Ecto neural progenitor cell (in vitro differentiated cells): ENCODE data around the gene VTI1A.

Source experiments
- DNase-seq: peaks from one replicate; pipeline ENCODE4 v3.0.0-alpha.2; 2018; ENCODE audit warnings: low spot score

The VTI1A gene

DNA sequence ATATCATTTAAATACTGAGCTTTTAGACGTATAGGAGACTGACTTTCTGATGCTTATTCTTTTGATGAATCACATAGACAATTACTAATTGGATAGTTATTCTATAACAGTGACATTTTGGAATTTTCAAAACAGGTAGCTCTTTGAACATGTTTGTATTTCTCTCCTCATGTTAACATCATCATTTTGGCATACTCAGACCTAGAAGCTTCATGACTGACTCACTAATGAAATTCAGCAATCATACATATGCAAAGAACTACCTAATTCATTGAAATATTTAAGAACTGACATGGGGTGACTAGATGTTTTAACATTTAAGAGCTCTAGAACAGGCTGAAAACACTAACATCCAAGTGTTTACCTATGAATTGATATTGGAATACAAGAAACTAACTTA is 192.3 kb downstream of the VTI1A start:
- DNase-seq, result no peak

DNA sequence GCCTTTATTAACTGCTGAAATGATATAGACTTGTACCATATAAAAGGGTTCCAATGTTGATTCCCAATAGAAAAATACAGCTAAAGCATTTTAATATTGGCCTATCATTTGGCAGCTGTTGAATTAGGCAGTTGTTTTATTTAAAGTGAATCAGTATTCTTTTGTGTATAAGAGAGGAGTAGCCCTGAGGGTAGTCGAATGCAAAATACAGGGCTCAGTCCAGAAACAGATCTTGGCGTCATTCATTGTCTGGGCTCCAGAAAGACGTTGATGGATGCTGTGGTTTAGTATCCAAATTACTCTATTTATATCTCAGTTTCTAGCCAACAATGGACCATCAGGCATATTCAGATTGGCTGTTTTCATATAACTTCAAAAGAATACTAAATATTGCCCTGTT is 193.6 kb downstream of the VTI1A start:
- no peak for DNase-seq

DNA sequence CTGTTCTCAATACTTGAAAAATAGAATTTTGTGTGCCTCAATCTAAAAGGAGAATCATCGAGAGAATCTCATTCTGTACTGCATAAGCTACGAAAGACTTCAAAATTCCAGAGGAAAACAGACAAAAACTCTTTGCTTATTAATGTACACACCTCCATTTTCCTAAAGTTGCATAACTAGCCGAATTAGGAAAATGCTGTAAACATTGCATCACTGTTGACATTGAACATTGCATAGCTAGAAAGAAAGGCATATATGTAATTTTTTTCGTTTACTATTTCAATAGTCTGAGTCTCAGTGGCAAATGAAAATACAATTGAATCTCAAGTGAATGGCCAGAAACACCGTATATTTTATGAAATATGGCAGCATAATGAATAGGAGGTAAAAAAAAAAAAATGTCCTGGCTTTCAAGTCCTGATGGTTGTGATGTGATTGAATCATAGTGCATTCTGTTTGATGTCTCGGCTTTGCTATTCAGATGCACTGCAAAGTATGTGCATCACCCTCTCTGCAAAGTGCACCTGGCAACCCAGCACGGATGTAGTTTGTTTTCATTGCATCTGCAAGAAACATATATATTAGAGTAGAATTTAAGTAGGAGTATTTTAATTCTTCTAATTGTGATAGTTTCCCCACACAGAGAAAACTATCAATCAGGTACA is 196.7 kb downstream of the VTI1A start:
- DNase-seq, result no peak

DNA sequence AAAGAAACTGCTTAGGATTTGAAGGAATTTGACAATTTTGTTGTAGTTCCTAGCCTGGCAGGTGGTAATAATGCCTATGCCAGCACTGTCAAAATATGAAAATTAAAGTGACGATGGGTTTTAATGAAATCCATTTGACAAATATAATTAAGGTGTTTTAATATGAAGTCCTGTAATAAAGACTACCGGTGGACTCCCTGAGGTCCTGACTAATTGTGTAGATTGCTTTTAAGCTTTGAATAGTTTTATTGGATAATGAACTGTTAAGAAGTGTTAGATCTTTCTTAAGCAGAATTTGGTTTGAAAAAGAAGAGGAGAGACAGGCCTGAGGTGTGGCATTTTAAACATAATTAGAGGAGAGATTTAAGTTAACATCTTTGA is 197.2 kb downstream of the VTI1A start:
- DNase-seq, result no peak

DNA sequence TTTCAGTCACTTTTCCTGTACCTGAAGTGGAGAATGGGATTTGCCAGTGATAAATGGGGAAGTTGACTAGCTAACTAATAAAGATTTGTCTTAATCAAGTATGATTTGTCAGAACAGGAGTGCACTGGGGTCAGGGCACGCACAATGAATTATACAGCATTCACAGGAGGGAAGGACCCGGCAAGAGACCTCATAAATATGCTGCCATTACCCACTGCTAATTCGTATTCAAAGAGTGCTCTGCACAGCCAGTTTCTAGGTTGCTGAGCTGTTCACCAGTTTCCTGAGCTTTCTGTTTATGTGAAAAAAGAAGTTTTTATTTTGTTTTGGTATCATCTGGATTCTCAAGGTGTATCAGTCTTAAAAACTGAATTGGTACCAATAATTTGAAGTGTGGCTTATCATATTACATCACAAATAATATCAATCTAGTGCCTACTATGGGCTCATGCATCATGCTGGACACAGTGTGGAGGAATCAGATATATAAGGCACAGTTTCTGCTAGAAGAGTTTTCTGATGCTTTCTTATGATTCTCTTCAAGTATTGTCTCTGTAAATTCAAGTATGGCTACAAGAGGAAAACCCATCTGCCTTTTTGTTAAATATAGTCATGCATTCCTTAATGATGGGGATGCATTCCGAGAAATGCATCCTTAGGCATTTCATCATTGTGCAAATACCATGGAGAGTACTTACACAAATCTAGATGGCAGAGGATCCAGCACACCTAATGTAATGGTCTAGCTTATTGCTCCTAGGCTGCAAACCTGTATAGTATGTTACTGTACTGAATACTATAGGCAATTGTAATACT is 202.2 kb downstream of the VTI1A start:
- no peak for DNase-seq

DNA sequence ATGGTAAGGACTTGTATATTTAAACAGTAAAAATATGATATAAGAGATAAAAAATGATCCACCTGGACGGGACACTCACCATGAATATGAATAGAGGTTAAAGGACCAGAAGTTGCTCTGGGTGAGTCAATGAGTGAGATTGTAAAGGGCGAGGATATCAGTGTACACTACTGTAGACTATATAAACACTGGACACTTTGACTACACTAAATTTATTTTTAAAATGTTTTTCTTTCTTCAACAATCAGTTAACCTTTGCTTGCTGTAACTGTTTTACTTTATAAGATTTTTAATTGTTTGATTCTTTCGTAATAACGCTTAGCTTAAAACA is 202.8 kb downstream of the VTI1A start:
- no peak for DNase-seq

DNA sequence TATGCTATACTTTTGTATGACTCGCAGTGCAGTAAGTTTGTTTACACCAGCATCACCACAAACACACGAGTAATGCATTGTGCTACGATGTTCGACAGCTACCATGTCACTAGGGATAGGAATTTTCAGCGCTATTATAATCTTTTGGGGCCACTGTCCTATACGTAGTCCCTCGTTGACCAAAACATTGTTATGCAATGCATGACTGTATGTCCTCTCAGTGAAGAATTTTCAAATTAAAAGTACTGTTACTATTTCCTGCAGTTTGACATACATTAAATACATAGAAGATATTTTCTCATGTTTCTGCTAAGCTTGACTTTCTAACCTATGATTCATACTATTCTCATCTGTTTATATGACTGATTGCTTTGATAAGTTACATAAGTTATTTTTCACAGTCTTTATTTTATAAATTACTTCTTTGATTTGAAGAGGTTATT is 203.6 kb downstream of the VTI1A start:
- no peak for DNase-seq

DNA sequence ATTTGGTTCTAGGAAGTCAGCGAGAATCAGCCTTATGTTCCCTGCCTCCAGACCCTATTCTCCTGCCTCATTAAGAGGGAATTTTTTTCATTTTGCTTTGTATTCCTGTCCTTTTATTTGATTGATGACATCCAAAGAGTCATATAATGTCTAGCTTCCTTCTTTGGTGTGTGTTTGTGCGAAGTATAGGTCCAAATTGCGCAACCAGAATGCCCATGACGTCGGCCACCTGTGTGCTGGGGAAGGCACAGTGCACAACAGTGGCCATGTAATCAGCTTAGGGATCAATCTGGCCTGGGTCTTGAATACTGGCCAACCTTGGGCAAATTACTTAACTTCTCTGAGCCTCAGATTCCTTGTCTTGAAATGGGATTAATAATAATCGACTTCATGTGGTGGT is 206.2 kb downstream of the VTI1A start:
- no peak for DNase-seq

DNA sequence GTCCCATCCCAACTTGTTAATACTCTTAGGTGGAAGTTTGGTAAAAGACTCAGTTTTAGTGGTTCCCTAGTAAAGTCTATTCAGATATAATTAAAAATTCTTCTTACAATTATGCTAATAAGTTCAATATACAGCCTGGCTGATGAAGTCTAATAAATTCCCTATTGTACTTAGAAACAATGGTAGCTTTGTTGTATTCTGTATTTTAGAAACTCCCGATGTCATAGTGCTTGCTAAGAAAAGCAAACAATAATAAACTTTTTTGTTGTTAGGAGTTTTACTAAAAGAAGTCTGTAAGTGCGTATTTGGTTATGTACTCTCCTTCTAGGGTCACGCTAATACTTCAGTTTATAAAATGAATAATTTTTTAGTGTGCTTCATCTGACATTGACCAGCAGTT is 206.8 kb downstream of the VTI1A start:
- no peak for DNase-seq

DNA sequence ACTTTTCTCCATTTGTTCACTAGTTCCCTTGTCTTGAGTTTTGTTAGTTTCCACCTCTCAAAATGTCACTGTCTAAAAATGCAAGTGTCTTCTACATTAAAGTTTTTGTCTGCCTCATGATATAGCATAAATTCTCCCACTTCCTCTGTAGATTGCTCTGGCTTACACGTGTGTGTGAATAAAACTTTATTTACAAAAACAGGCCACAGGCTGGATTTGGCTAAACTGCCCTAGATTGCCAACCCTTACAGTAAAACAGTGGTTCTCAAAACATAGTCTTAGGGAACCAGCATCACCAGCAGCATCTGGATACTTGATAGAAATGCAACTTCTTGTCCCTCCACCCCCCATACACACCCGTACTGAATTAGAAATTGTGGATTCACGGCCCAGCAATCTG is 207.8 kb downstream of the VTI1A start:
- DNase-seq, result no peak

DNA sequence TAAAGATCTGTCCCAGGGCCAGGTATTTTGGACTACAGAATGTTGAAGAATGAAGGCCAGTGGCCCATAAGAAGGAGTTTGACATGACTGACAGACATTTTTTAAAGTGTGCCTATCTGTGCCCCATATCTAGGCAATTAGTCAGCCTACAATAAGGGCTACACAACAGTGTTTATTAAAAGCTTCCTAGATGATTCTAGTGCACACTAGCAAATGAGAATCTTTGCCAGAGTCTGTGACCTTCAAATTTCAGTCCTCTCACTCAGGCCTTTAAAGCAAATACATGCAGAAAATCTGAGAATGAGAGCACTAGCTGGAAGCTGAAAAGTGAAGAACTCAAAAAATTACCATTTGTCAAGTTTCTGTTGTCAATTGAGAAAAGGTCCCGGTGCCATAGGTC is 208.7 kb downstream of the VTI1A start:
- DNase-seq, result no peak

DNA sequence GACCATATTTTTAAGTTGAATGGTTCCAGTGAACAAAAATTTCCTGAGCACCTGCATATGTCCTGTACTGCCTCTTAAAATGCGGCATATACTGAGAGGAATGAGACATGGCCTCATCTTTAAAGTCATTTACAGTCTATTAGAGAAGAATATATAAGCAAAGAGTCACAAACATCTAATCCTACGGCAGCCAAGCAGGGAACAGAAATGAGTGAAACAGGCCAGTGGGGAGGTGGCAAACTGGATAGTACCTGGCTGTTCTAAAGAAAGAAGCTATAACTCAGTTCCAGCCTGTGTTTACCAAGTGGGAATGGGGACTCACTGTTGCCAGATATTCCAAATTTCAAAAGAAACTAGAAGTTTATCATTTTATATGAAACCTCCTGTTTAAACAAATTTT is 211.4 kb downstream of the VTI1A start:
- DNase-seq, result no peak

DNA sequence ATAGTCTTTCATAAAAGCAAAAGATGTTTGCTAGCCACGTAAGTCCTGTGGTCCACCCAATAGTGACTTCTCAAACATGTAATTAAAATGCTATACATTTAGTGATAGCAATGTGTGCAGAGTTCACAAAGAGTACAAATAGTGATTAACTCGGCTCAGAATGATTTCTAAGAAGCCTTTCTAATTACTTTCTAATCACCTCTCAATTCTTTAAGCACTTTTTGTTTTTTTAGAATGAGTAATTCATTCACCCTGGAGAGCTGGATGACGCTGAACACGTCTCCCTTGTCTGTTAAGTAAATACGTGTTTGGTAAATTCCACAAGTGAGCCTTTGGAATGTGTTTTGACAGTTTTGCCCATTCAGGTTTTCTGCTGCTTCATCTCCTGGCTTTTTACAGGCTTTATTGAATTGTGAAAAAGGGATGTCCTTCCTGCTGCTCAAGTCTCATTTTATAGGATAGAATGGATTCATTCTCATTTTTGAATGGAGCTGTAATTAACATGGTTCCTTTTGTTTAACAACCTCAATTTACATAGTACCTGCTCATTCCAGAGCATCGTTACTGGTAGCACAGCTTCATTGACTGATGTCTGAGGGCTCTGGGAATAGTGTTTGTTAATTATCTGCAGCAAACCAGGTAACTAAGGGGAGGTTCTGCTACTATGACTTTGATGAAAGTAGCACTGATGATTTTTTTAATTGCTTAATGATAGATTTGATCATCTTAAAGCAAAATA is 212.1 kb downstream of the VTI1A start:
- no peak for DNase-seq

DNA sequence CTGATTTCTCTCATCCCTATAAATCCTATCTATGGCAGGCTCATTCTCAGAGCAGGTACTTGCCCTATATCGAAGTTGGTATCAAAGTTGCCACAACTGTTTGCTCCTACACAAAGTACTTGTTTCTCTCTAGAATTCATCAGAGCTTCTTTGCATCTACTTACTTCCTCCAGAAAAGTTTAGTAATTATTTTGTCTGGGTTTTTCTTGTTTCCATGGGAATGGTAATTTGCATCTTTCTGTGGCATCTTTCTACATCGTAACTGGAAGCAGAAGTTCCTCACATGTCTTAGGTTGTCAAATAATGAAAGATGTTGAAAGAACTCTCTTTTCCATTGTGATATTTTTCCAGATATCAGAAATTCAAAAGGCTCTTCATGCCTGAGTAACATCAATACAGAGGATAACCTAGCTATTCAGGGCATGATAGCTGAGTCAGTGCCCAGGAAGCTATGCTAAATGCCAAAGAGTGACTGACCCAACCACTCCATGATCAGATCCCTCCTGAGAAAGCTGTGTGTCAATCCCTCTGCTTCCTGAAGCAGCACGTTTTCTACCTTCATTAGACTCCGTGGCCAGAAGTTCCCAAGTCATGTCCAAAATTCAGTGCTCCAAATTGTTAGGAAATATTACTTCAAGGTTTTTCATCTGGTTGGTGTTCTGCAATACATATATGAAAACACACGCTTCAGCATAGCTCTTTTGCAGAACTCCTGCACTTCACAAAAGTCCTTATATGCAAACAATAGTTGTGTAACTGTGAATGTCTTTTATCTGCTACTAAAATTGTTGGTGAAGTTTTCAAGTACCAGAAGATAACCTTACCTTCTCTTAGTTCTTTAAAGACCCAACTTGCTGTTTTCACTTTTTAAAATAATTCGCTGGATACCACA is 216.5 kb downstream of the VTI1A start:
- no peak for DNase-seq

DNA sequence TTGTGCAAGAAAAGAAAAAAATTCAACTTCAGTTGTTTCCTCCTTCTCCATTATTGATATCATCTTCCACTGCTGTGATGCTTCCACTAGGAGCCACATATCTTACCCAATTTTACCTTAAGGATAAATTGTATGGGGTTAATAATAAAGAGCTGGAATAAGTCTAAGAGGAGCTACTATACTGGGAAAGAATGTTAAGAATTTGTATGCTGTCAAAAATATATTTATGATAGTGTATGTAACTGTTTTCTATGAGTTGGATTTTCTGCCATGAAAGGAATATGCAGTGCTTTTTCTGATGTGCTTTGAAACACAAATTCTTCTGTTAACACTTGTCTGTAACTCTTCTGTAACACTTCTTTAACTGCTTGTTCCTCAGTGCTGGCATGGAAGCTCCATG is 219.1 kb downstream of the VTI1A start:
- no peak for DNase-seq

DNA sequence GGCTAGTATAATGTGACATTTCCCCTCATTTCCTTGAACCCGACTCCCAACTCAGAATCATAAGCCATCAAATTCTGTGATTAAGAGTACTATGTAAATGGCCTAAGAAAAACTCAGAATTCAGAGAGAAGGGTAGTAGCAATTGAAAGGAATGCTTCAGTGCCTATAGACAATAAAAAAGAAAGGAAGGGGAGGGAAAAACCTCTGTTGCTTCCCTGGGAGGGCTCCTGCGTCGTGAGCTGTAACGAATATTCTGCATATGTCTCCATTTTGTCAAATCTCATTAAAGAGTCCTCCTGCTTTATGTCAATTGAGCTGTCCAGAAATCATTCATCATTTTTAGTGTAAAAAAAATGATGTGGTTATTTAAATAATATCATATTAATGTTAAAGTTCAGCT is 223.0 kb downstream of the VTI1A start:
- DNase-seq, result no peak

DNA sequence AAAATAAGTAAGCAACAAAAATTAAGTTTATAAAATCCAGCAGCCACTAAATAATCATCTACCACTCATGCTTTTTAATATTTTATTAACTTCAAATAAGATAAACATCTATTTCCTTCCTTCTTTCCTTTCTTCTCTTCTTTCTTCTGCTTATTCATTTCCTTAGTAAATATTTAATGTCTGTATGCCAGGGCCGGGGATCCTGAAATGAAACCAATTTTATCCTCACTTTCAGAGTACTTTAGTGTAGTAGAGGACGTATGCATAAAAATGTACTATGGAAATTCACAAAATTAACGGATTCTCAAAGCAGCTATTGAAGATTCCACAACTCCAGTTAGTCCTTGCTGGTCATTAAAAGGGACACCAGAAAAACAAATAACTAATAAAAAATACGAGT is 224.7 kb downstream of the VTI1A start:
- DNase-seq, result no peak

DNA sequence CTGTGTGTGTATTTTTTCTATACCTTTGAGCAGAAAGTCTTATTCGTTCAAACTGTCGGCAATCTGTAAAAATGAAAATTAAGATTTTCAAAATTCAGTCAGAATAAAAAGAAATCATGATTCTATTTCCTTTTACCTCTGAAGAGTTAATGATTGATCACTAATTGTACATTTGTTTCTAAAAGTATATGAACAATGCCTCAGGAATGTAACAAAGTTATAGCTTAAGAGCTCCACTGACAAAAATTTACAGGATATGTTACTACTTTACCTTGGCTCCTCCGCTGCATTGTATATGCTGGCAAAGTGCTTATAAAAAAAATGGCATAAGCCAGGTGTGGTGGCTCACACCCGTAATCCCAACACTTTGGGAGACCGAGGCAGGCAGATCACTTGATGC is 225.7 kb downstream of the VTI1A start:
- DNase-seq, result no peak

DNA sequence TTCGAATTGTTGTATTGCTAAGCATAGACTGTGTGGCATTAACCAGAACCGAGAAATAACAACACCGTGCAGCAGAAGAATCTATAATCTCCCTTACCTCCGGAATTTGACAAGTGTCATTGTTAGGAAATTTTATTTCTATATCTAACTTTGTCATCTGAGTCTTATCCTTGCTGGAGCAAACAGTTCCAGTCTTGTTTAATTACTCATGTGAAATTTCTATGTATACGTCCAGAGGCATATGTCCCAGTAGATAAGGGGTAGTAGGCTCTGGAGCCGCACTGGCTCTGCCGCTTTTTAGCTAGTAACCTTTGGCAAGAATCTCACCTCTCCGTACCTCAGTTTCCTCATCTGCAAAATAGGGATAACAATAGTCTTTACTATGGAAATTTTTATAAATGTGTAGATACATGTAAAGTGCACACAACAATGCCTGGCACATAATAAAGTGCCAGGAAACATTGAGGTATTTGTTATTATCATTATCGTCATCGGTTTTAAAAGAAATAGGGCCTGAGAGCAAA is 228.6 kb downstream of the VTI1A start:
- no peak for DNase-seq

DNA sequence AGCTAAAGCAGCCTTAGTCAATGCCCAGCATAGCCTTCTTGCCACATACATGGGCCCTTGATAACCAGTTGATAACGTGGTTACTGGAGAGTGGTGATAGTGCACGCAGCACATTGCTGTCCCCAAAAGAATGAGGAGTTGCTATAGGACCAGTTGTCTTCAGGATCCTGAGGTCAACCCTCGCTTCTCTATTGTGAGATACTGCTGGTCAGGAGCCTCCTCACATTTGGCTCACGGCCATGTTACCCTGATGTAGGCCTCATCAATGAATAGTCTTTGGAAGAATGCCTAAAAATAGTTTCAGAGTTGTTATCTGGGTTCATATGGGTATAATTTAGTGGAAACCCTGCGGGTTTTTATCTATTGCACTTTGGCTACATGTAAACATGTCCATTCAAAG is 230.7 kb downstream of the VTI1A start:
- no peak for DNase-seq

DNA sequence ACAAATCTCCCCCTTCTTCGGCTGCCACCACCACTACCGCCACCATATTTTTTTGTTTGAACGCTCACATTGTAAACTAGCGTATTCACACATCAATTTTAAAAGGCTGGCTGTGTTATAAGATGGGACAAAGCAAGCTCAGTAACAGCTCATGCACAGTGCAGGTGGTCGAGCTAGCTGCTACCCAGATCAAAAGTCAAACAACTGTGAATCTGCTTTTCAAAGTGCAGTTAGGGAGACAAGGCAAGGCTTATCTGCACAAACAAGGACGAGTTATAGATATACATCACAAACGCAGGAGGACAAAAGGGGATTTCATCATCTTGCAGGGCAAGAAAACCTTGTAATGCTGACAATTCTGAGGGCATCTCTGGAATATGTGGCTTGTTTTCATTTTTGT is 231.6 kb downstream of the VTI1A start:
- no peak for DNase-seq

DNA sequence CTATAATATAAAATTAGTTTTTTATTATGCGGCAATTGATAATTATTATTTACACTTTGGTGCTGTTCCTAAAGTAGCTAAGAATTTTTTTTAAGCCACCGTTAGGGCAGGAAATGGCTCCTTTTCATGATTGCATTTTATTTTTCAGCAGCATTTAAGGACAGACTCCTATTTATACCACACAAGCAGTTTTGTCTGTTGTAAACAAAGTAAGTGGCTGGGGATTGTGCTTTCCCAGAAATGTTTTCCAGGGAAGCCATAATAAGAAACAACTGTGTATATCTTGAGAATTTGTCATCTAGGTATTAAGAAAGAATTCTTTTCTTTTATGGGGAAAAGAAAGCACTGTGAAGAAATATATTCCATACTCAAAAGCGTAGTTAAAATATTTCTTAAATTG is 232.0 kb downstream of the VTI1A start:
- DNase-seq, result no peak
